Mesenchymal stem cell (in vitro differentiated cells and primary cell): ENCODE results near the gene MSI2.

Experiments
- DNase-seq: peaks from one replicate; pipeline ENCODE4 v3.0.0-alpha.2; 2013
- H2AFZ ChIP-seq: one replicate; pipeline ENCODE4 v1.6.1; 2013; ENCODE audit warnings: low read depth, mild to moderate bottlenecking, control low read depth, inconsistent platforms, low read length, moderate library complexity
- H2AK5ac ChIP-seq: 2 replicates; pipeline ENCODE4 v1.6.1; 2013; ENCODE audit warnings: low read length, moderate library complexity, mild to moderate bottlenecking, inconsistent platforms; ENCODE audit not compliant: severe bottlenecking
- H2BK120ac ChIP-seq: one replicate; pipeline ENCODE4 v1.6.1; 2013; ENCODE audit warnings: low read depth, mild to moderate bottlenecking, inconsistent platforms, low read length, moderate library complexity
- H2BK12ac ChIP-seq, 2 experiments: one replicate each; pipeline ENCODE4 v1.6.1; 2013; ENCODE audit warnings: inconsistent platforms in 2 of 2, low read length in 2 of 2, mild to moderate bottlenecking in 2 of 2, moderate library complexity in 2 of 2, control low read depth in 1 of 2
- H2BK15ac ChIP-seq: one replicate; pipeline ENCODE4 v1.6.1; 2013; ENCODE audit warnings: mild to moderate bottlenecking, low read depth, inconsistent platforms; ENCODE audit not compliant: poor library complexity, severe bottlenecking
- H2BK5ac ChIP-seq: 2 replicates; pipeline ENCODE4 v1.6.1; 2013; ENCODE audit warnings: low read depth, mild to moderate bottlenecking, low read length, control low read depth, inconsistent platforms; ENCODE audit not compliant: poor library complexity, severe bottlenecking
- H3K14ac ChIP-seq, 2 experiments: one replicate each; pipeline ENCODE4 v1.6.1; 2013; ENCODE audit warnings: inconsistent platforms in 2 of 2, low read length in 2 of 2, control low read depth in 1 of 2, mild to moderate bottlenecking in 1 of 2, moderate library complexity in 1 of 2
- H3K18ac ChIP-seq, 2 experiments: one replicate each; pipeline ENCODE4 v1.6.1; 2013; ENCODE audit warnings: inconsistent platforms in 2 of 2, low read length in 2 of 2, control low read depth in 1 of 2, low read depth in 1 of 2, mild to moderate bottlenecking in 1 of 2
- H3K23ac ChIP-seq, 2 experiments: one replicate each; pipeline ENCODE4 v1.6.1; 2013; ENCODE audit warnings: inconsistent platforms in 2 of 2, low read length in 2 of 2, mild to moderate bottlenecking in 2 of 2, moderate library complexity in 2 of 2, control low read depth in 1 of 2
- H3K27ac ChIP-seq: 2 replicates; pipeline ENCODE4 v1.5.1; 2013; ENCODE audit warnings: mild to moderate bottlenecking, moderate library complexity, low read length, control low read depth, inconsistent platforms; ENCODE audit not compliant: poor library complexity, severe bottlenecking
- H3K27me3 ChIP-seq, 2 experiments: 2 replicates each; pipeline versions ENCODE4 v1.6.1 to v1.7.0; 2013; ENCODE audit warnings: low read length in 2 of 2, mild to moderate bottlenecking in 2 of 2, moderate library complexity in 2 of 2, control low read depth in 1 of 2, inconsistent platforms in 1 of 2; ENCODE audit not compliant: control insufficient read depth in 1 of 2, insufficient read depth in 1 of 2
- H3K36me3 ChIP-seq, 2 experiments: 2 replicates each; pipeline versions ENCODE4 v1.6.1 to v1.7.0; 2013; ENCODE audit warnings: low read length in 2 of 2, control low read depth in 1 of 2, inconsistent platforms in 1 of 2, low read depth in 1 of 2, mild to moderate bottlenecking in 1 of 2; ENCODE audit not compliant: insufficient read depth in 2 of 2, control insufficient read depth in 1 of 2
- H3K4ac ChIP-seq, 2 experiments: one replicate each; pipeline ENCODE4 v1.6.1; 2013; ENCODE audit warnings: inconsistent platforms in 2 of 2, low read length in 2 of 2, mild to moderate bottlenecking in 2 of 2, moderate library complexity in 2 of 2, control low read depth in 1 of 2, low read depth in 1 of 2
- H3K4me1 ChIP-seq: 2 replicates; pipeline ENCODE4 v1.6.1; 2013; ENCODE audit warnings: low read depth, low read length, control low read depth; ENCODE audit not compliant: control insufficient read depth, insufficient read depth
- H3K4me2 ChIP-seq: 2 replicates; pipeline ENCODE4 v1.6.1; 2013; ENCODE audit warnings: low read length, mild to moderate bottlenecking, inconsistent platforms; ENCODE audit not compliant: poor library complexity, severe bottlenecking
- H3K4me3 ChIP-seq, 2 experiments: 2 replicates each; pipeline versions ENCODE4 v1.5.1 to v1.7.0; 2013; ENCODE audit warnings: low read length in 2 of 2, mild to moderate bottlenecking in 2 of 2, control low read depth in 1 of 2, low read depth in 1 of 2; ENCODE audit not compliant: insufficient read depth in 1 of 2
- H3K79me1 ChIP-seq: replicated peaks from 2 replicates; pipeline ENCODE4 v1.6.1; 2013; ENCODE audit warnings: mild to moderate bottlenecking, control low read depth, low read length, inconsistent platforms; ENCODE audit not compliant: poor library complexity, severe bottlenecking
- H3K9ac ChIP-seq: 2 replicates; pipeline ENCODE4 v1.7.0; 2013; ENCODE audit warnings: mild to moderate bottlenecking, low read length, moderate library complexity
- H3K9me3 ChIP-seq: 2 replicates; pipeline ENCODE4 v1.7.0; 2013; ENCODE audit warnings: mild to moderate bottlenecking, low read length; ENCODE audit not compliant: control insufficient read depth
- H4K8ac ChIP-seq: one replicate; pipeline ENCODE4 v1.6.1; 2013; ENCODE audit warnings: inconsistent platforms, mild to moderate bottlenecking, low read length, moderate library complexity
- H4K91ac ChIP-seq: one replicate; pipeline ENCODE4 v1.6.1; 2013; ENCODE audit warnings: mild to moderate bottlenecking, low read length, inconsistent platforms
- WGBS: methylation state at CpG from one replicate; pipeline ENCODE4 v1.1.7; 2013; ENCODE audit warnings: mixed read lengths; 5-methylcytosine and 5-hydroxymethylcytosine counted together

Gene MSI2

DNA sequence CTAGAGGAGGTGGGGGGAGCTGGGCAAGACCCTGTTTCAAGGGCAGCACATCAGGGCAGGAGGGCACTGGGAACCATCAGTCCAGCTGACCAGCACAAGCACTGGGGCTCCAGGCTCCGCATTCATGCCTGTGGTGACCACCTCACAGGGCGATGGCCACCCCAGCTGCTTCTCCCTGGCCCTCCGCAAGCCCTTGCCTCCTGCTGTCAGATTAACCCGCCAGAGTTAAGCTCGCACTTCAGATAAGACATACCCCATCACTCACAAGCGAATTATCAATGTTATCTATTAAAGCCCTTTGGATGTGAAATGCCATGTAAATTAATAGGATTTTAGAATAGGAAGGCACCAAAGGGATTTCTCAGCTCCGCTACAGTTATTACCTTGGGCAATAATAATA is 383.8 kb downstream of the MSI2 start:
- Histone ChIP-seq H3K23ac (no peak overlapping the region), H3K18ac (no peak overlapping the region), H2BK120ac (no peak overlapping the region), H2BK5ac (no peak overlapping the region), H3K4me2 (no peak overlapping the region), H3K4me1 (no peaks in the 10 kb centered on the region), H2BK12ac (no peak overlapping the region), H2AFZ (no peak overlapping the region), H4K91ac (no peak overlapping the region), H2AK5ac (no peak overlapping the region), H3K27me3 (no peaks in the 10 kb centered on the region), H2BK15ac (no peak overlapping the region), H3K27ac (no peak overlapping the region), H4K8ac (no peak overlapping the region), H3K9ac (no peak overlapping the region), H3K4me3 (no peak overlapping the region), H3K14ac (no peak overlapping the region), H3K79me1 (no peaks in the 10 kb centered on the region), H3K9me3 (no peaks in the 10 kb centered on the region), H3K36me3 (peaks cover 0 to 40% of the 10 kb centered on the region in 2 experiments), H3K4ac (no peak overlapping the region)
- WGBS: 99% methylated on average over 3 of the region's 7 CpGs
- no peak for DNase-seq

DNA sequence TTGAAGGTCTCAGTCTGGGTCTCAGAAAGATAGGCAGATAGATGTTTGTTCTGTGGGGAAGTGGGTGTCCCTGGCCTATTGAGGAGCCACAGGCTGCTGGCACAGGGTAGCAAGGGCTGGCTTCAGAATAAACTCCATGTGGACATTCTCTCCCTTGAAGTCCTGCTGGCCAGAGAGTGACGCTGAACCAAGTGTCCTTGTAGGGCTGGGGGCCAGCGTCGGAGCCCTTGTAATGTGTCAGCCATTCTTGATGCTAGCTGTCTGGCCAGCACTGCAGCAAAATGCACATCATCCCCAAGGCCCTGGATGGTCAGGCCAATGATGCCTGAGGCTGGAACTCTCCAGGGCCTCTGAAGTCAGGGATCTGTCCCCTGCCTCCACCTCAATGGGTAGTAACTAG is 385.4 kb downstream of the MSI2 start:
- Histone ChIP-seq H3K79me1 (no peaks in the 10 kb centered on the region), H2BK120ac (no peak overlapping the region), H3K4ac (peak overlapping the region in 1 of 2 experiments; percentile 6), H2AFZ (no peak overlapping the region), H2BK5ac (no peak overlapping the region), H3K27me3 (no peaks in the 10 kb centered on the region), H3K18ac (no peak overlapping the region), H3K4me3 (no peak overlapping the region), H3K23ac (no peak overlapping the region), H3K9me3 (no peaks in the 10 kb centered on the region), H2BK15ac (no peak overlapping the region), H4K8ac (no peak overlapping the region), H3K4me2 (no peak overlapping the region), H3K4me1 (no peaks in the 10 kb centered on the region), H3K36me3 (peaks cover 0 to 33% of the 10 kb centered on the region in 2 experiments), H3K9ac (no peak overlapping the region), H4K91ac (no peak overlapping the region), H2AK5ac (no peak overlapping the region), H2BK12ac (no peak overlapping the region), H3K14ac (no peak overlapping the region), H3K27ac (no peak overlapping the region)
- WGBS: 96% methylated on average over 3 of the region's 3 CpGs
- no peak for DNase-seq

DNA sequence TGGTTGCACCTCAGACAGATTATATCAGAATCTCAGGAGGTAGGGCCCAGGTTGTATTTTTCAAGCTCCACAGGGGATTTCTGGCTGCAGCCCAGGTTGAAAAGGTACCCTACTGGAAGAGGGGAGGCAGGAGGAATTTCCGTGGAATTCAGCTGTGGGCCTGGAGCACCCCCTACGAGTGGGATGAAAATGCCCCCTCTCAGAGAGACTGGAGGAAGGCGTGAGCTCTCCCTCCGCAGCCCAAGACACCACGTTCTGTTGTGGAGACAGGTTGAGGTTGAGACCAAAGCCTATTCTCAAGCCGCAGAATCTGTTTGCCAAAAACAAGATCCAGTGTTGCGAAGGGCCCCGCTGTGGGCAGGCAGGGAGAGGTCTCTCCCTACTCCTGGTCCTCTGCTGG is 386.7 kb downstream of the MSI2 start:
- no peak for DNase-seq
- Histone ChIP-seq H3K36me3 (peaks cover 0 to 29% of the 10 kb centered on the region in 2 experiments), H3K9ac (no peak overlapping the region), H3K9me3 (no peaks in the 10 kb centered on the region), H3K14ac (no peak overlapping the region), H4K91ac (no peak overlapping the region), H2BK15ac (no peak overlapping the region), H2AFZ (no peak overlapping the region), H2BK120ac (no peak overlapping the region), H3K27ac (no peak overlapping the region), H3K79me1 (no peaks in the 10 kb centered on the region), H3K4me1 (no peaks in the 10 kb centered on the region), H3K27me3 (no peaks in the 10 kb centered on the region), H4K8ac (no peak overlapping the region), H3K18ac (no peak overlapping the region), H3K4ac (no peak overlapping the region), H3K4me2 (no peak overlapping the region), H2BK5ac (no peak overlapping the region), H2AK5ac (no peak overlapping the region), H3K23ac (no peak overlapping the region), H2BK12ac (no peak overlapping the region), H3K4me3 (no peak overlapping the region)
- WGBS: 97% methylated on average over 8 of the region's 8 CpGs

DNA sequence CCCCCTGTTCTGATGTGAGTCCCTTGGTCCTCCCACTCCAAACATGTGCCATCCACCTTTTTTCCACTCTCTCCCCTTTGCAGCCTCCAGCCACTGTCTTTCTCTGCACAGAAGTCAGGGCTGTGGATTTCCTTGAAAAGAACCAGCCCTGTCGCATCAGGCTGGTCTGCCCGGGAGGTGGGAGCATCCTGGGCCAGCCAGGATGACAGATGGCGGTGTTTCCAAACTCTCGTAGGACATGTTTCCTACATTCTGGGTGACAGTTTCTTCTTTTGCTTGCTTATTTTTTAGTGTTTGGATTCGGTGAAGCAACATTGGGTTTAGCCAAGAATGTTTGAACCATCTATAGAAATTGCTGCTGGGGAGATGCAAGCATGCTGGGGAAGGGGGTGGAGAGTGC is 388.0 kb downstream of the MSI2 start:
- Histone ChIP-seq H2AFZ (no peak overlapping the region), H2BK120ac (no peak overlapping the region), H3K27me3 (no peaks in the 10 kb centered on the region), H3K4ac (no peak overlapping the region), H3K36me3 (peaks cover 0 to 30% of the 10 kb centered on the region in 2 experiments), H3K9me3 (no peaks in the 10 kb centered on the region), H3K18ac (no peak overlapping the region), H3K4me3 (no peak overlapping the region), H3K4me1 (no peaks in the 10 kb centered on the region), H2AK5ac (no peak overlapping the region), H3K14ac (no peak overlapping the region), H4K91ac (no peak overlapping the region), H3K79me1 (no peaks in the 10 kb centered on the region), H2BK12ac (no peak overlapping the region), H2BK15ac (no peak overlapping the region), H4K8ac (no peak overlapping the region), H3K4me2 (no peak overlapping the region), H2BK5ac (no peak overlapping the region), H3K27ac (no peak overlapping the region), H3K23ac (no peak overlapping the region), H3K9ac (no peak overlapping the region)
- DNase-seq: no peak
- 84% methylated on average over 5 of the region's 5 CpGs for WGBS
